Neural cell (in vitro differentiated cells): ENCODE results near the gene ZC3H11A. TPM values are rescaled to one million over a fixed set of nuclear protein-coding genes. Genes with fewer than 3 reads are reported as not detected.
"Not testable (repeated sequence)": the region's sequence is repeated elsewhere in the genome, so short reads cannot be mapped to it uniquely, and the experiment has no call there.

Source experiments
- H2AFZ ChIP-seq: fragments of 200-600, 300-800 bp; sonication (generic), shearing (Covaris generic); 2 replicates; pipeline ENCODE4 v1.6.0; 2014; ENCODE audit warnings: low read depth, mild to moderate bottlenecking, antibody characterized with exemption, low read length, moderate library complexity
- H3F3A ChIP-seq: fragments of 200-600 bp; shearing (Covaris generic); 2 replicates; pipeline ENCODE4 v1.6.1; 2016; ENCODE audit warnings: mild to moderate bottlenecking, moderate library complexity, mixed read lengths, antibody characterized with exemption, low read length; ENCODE audit not compliant: insufficient read depth, poor library complexity, severe bottlenecking
- H3K27ac ChIP-seq: fragments of 200-600, 300-800 bp; sonication (generic), shearing (Covaris generic); 2 replicates; pipeline ENCODE4 v1.5.1; 2014; ENCODE audit warnings: mild to moderate bottlenecking, low read length, moderate library complexity
- H3K27me3 ChIP-seq: fragments of 300-800, 200-600 bp; sonication (generic), shearing (Covaris generic); 2 replicates; pipeline ENCODE4 v1.6.0; 2014; ENCODE audit warnings: mild to moderate bottlenecking, low read depth, low read length, moderate library complexity; ENCODE audit not compliant: insufficient read depth
- H3K36me3 ChIP-seq: fragments of 300-800, 200-600 bp; sonication (generic), shearing (Covaris generic); 2 replicates; pipeline ENCODE4 v1.5.1; 2014; ENCODE audit warnings: mild to moderate bottlenecking, antibody characterized with exemption, low read length, moderate library complexity; ENCODE audit not compliant: insufficient read depth
- H3K4me2 ChIP-seq: fragments of 300-800, 200-600 bp; sonication (generic), shearing (Covaris generic); 2 replicates; pipeline ENCODE4 v1.6.0; 2014; ENCODE audit warnings: mild to moderate bottlenecking, low read length
- H3K4me3 ChIP-seq: fragments of 300-800, 200-600 bp; sonication (generic), shearing (Covaris generic); 2 replicates; pipeline ENCODE4 v1.5.1; 2014; ENCODE audit warnings: mild to moderate bottlenecking, low read length, moderate library complexity
- H3K79me2 ChIP-seq: fragments of 200-600 bp; shearing (Covaris generic); replicated peaks from 2 replicates; pipeline ENCODE4 v1.6.0; 2014; ENCODE audit warnings: mild to moderate bottlenecking, low read length, moderate library complexity; ENCODE audit not compliant: insufficient read depth
- H3K9ac ChIP-seq: fragments of 300-800, 200-600 bp; sonication (generic), shearing (Covaris generic); 2 replicates; pipeline ENCODE4 v1.6.1; 2016; ENCODE audit warnings: mild to moderate bottlenecking, low read length, mixed read lengths
- H3K9me2 ChIP-seq: fragments of 200-600 bp; shearing (Covaris generic); 2 replicates; pipeline ENCODE4 v1.6.1; 2016; ENCODE audit warnings: mild to moderate bottlenecking, low read length, mixed read lengths; ENCODE audit not compliant: insufficient read depth
- H3K9me3 ChIP-seq: fragments of 200-600, 300-800 bp; sonication (generic), shearing (Covaris generic); 2 replicates; pipeline ENCODE4 v1.6.1; 2016; ENCODE audit warnings: mild to moderate bottlenecking, mixed run types, low read length, moderate library complexity, mixed read lengths
- H4K20me1 ChIP-seq: fragments of 200-600 bp; shearing (Covaris generic); 2 replicates; pipeline ENCODE4 v1.6.1; 2016; ENCODE audit warnings: mild to moderate bottlenecking, mixed run types; ENCODE audit not compliant: insufficient read depth
- CTCF ChIP-seq: fragments of 450-650 bp; IDR thresholded peaks from 2 replicates; pipeline ENCODE4 v1.5.1; 2014; ENCODE audit warnings: antibody characterized with exemption, mild to moderate bottlenecking, moderate library complexity; ENCODE audit not compliant: poor library complexity, severe bottlenecking
- EP300 ChIP-seq: fragments of 450-650 bp; conservative IDR thresholded peaks from 2 replicates; pipeline ENCODE4 v1.6.1; 2014; ENCODE audit warnings: antibody characterized with exemption, mild to moderate bottlenecking, moderate library complexity; ENCODE audit not compliant: poor library complexity, severe bottlenecking
- EZH2 ChIP-seq: fragments of 200-600, 300-800 bp; shearing (Covaris generic), sonication (generic); IDR thresholded peaks from 2 replicates; pipeline ENCODE4 v1.6.1; 2014; ENCODE audit warnings: antibody characterized with exemption, low read length, borderline replicate concordance, mild to moderate bottlenecking; ENCODE audit not compliant: insufficient read depth, poor library complexity, severe bottlenecking
- MXI1 ChIP-seq: fragments of 450-650 bp; conservative IDR thresholded peaks from 2 replicates; pipeline ENCODE4 v1.6.1; 2014; ENCODE audit warnings: antibody characterized with exemption, mild to moderate bottlenecking; ENCODE audit not compliant: poor library complexity, severe bottlenecking
- POLR2AphosphoS5 ChIP-seq: IDR thresholded peaks from 2 replicates; pipeline ENCODE4 v1.6.1; 2012
- RAD21 ChIP-seq: fragments of 450-650 bp; conservative IDR thresholded peaks from 2 replicates; pipeline ENCODE4 v1.6.1; 2014; ENCODE audit warnings: antibody characterized with exemption, mild to moderate bottlenecking, moderate library complexity
- REST ChIP-seq: IDR thresholded peaks from 2 replicates; pipeline ENCODE4 v1.6.1; 2012; ENCODE audit warnings: borderline replicate concordance
- SMC3 ChIP-seq: fragments of 450-650 bp; conservative IDR thresholded peaks from 2 replicates; pipeline ENCODE4 v1.6.1; 2014; ENCODE audit warnings: antibody characterized with exemption, mild to moderate bottlenecking, moderate library complexity; ENCODE audit not compliant: poor library complexity
- TAF1 ChIP-seq: IDR thresholded peaks from 2 replicates; pipeline ENCODE4 v1.6.1; 2012; ENCODE audit warnings: low read depth
- polyA plus RNA-seq: library from polyadenylated mRNA; depleted of rRNA; stranded (reverse); fragments of >200 nt; gene quantifications from 2 replicates; pipeline ENCODE4 v1.2.3, GENCODE V29; 2014

ZC3H11A gene
- polyA plus RNA-seq, 1 donor from 2014 or later, result 210 TPM

- Histone ChIP-seq H4K20me1 (no peaks in the 10 kb centered on the region), H3K36me3 (no peaks in the 10 kb centered on the region), H3K4me2 (no peak overlapping the region), H3K27me3 (no peaks in the 10 kb centered on the region), H3K9me2 (no peaks in the 10 kb centered on the region), H2AFZ (no peak overlapping the region), H3K9me3 (no peaks in the 10 kb centered on the region), H3K4me3 (no peak overlapping the region), H3K9ac (no peak overlapping the region), H3F3A (no peaks in the 10 kb centered on the region), H3K27ac (no peak overlapping the region), H3K79me2 (no peaks in the 10 kb centered on the region)
- TF ChIP-seq CTCF, result no peak
- TF ChIP-seq SMC3, result no peak
- TF ChIP-seq POLR2AphosphoS5, result no peak
- TF ChIP-seq EZH2, result no peak
- no peak for TF ChIP-seq MXI1
- TF ChIP-seq RAD21, result no peak
- no peak for TF ChIP-seq TAF1
- no peak for TF ChIP-seq EP300
- no peak for TF ChIP-seq REST
Measured at GRCh38 chr1:203756036-203756435, 39.4 kb upstream of the ZC3H11A start.

- not testable (repeated sequence) for H3K27ac ChIP-seq, H3F3A ChIP-seq, H2AFZ ChIP-seq, H4K20me1 ChIP-seq, H3K79me2 ChIP-seq, H3K36me3 ChIP-seq, H3K9me2 ChIP-seq, H3K9me3 ChIP-seq, H3K27me3 ChIP-seq, H3K4me2 ChIP-seq, H3K9ac ChIP-seq, H3K4me3 ChIP-seq
Measured at GRCh38 chr1:203758749-203759148, 36.7 kb upstream of the ZC3H11A start.

- Histone ChIP-seq H3K9me2 (no peaks in the 10 kb centered on the region), H3K79me2 (no peaks in the 10 kb centered on the region), H3K4me3 (no peak overlapping the region), H3K9ac (no peak overlapping the region), H4K20me1 (no peaks in the 10 kb centered on the region), H3K27me3 (no peaks in the 10 kb centered on the region), H3K9me3 (no peaks in the 10 kb centered on the region), H3F3A (no peaks in the 10 kb centered on the region), H3K36me3 (no peaks in the 10 kb centered on the region), H3K4me2 (no peak overlapping the region), H3K27ac (no peak overlapping the region), H2AFZ (no peak overlapping the region)
- TF ChIP-seq EZH2, result no peak
- no peak for TF ChIP-seq RAD21
- no peak for TF ChIP-seq CTCF
- no peak for TF ChIP-seq TAF1
- no peak for TF ChIP-seq REST
- no peak for TF ChIP-seq EP300
- no peak for TF ChIP-seq POLR2AphosphoS5
- TF ChIP-seq SMC3, result no peak
- no peak for TF ChIP-seq MXI1
Measured at GRCh38 chr1:203760506-203760905, 34.9 kb upstream of the ZC3H11A start.
